Trophoblast cell (in vitro differentiated cells and primary cell): ENCODE measurements around the gene TMEM87B.

ENCODE experiments used
- DNase-seq, 2 donors: peaks; one replicate each; pipeline ENCODE4 v3.0.0-alpha.2; 2016
- H2AFZ ChIP-seq: 2 replicates; pipeline ENCODE4 v1.6.1; 2013; ENCODE audit warnings: low read length, moderate library complexity, mild to moderate bottlenecking; ENCODE audit not compliant: insufficient read depth, poor library complexity
- H2AK5ac ChIP-seq: 2 replicates; pipeline ENCODE4 v1.6.1; 2013; ENCODE audit warnings: mild to moderate bottlenecking, low read length
- H2BK120ac ChIP-seq: 2 replicates; pipeline ENCODE4 v1.6.1; 2013; ENCODE audit warnings: low read length, mild to moderate bottlenecking, moderate library complexity; ENCODE audit not compliant: insufficient read depth, poor library complexity
- H2BK12ac ChIP-seq: 2 replicates; pipeline ENCODE4 v1.6.1; 2013; ENCODE audit warnings: mild to moderate bottlenecking, low read length, moderate library complexity
- H2BK5ac ChIP-seq: 2 replicates; pipeline ENCODE4 v1.6.1; 2013; ENCODE audit warnings: low read length, low read depth, moderate library complexity, mild to moderate bottlenecking; ENCODE audit not compliant: poor library complexity
- H3K14ac ChIP-seq: 2 replicates; pipeline ENCODE4 v1.6.1; 2013; ENCODE audit warnings: mild to moderate bottlenecking, low read length
- H3K18ac ChIP-seq: 2 replicates; pipeline ENCODE4 v1.6.1; 2013; ENCODE audit warnings: mild to moderate bottlenecking, low read length
- H3K23ac ChIP-seq: 2 replicates; pipeline ENCODE4 v1.6.1; 2013; ENCODE audit warnings: low read length
- H3K27ac ChIP-seq: 2 replicates; pipeline ENCODE4 v1.5.1; 2013; ENCODE audit warnings: low read depth, mild to moderate bottlenecking, inconsistent platforms, low read length, moderate library complexity
- H3K27me3 ChIP-seq: 2 replicates; pipeline ENCODE4 v1.6.1; 2013; ENCODE audit warnings: inconsistent platforms, mild to moderate bottlenecking, low read length, moderate library complexity; ENCODE audit not compliant: insufficient read depth
- H3K36me3 ChIP-seq, 2 experiments: 1 replicate in 1 of 2; 2 replicates in 1 of 2; pipeline ENCODE4 v1.6.1; 2013; ENCODE audit warnings: low read length in 2 of 2, mild to moderate bottlenecking in 2 of 2, moderate library complexity in 1 of 2; ENCODE audit not compliant: insufficient read depth in 2 of 2, control insufficient read depth in 1 of 2
- H3K4ac ChIP-seq: 2 replicates; pipeline ENCODE4 v1.6.1; 2013; ENCODE audit warnings: low read depth, mild to moderate bottlenecking, low read length, moderate library complexity
- H3K4me1 ChIP-seq, 2 experiments: 1 replicate in 1 of 2; 2 replicates in 1 of 2; pipeline ENCODE4 v1.6.1; 2013; ENCODE audit warnings: low read length in 2 of 2, mild to moderate bottlenecking in 2 of 2, moderate library complexity in 1 of 2; ENCODE audit not compliant: insufficient read depth in 2 of 2, control insufficient read depth in 1 of 2
- H3K4me2 ChIP-seq: 2 replicates; pipeline ENCODE4 v1.6.1; 2013; ENCODE audit warnings: inconsistent platforms, mild to moderate bottlenecking, low read length, moderate library complexity
- H3K4me3 ChIP-seq: 2 replicates; pipeline ENCODE4 v1.5.1; 2013; ENCODE audit warnings: mild to moderate bottlenecking, low read depth, low read length, inconsistent platforms
- H3K79me1 ChIP-seq: one replicate; pipeline ENCODE4 v1.6.1; 2013; ENCODE audit warnings: low read length
- H3K79me2 ChIP-seq: 2 replicates; pipeline ENCODE4 v1.6.1; 2013; ENCODE audit warnings: low read length, mild to moderate bottlenecking; ENCODE audit not compliant: control insufficient read depth, insufficient read depth, poor library complexity
- H3K9ac ChIP-seq: 2 replicates; pipeline ENCODE4 v1.6.1; 2013; ENCODE audit warnings: mild to moderate bottlenecking, low read length
- H3K9me3 ChIP-seq: 2 replicates; pipeline ENCODE4 v1.6.1; 2013; ENCODE audit warnings: low read depth, mild to moderate bottlenecking, control low read depth, inconsistent platforms, low read length; ENCODE audit not compliant: insufficient read depth
- H4K12ac ChIP-seq: 2 replicates; pipeline ENCODE4 v1.6.1; 2013; ENCODE audit warnings: low read depth, mild to moderate bottlenecking, low read length, moderate library complexity
- H4K8ac ChIP-seq: 2 replicates; pipeline ENCODE4 v1.6.1; 2013; ENCODE audit warnings: low read depth, mild to moderate bottlenecking, low read length, moderate library complexity
- H4K91ac ChIP-seq: one replicate; pipeline ENCODE4 v1.6.1; 2013; ENCODE audit warnings: low read depth, mild to moderate bottlenecking, low read length, moderate library complexity
- WGBS: extraction: QIAGEN DNeasy Blood & Tissue Kit; methylation state at CpG from one replicate; pipeline ENCODE4 v1.1.7; 2013; ENCODE audit warnings: missing lambda C conversion rate; ENCODE audit not compliant: insufficient read length, insufficient coverage; ENCODE audit errors: extremely low coverage; 5-methylcytosine and 5-hydroxymethylcytosine counted together

TMEM87B gene

DNA sequence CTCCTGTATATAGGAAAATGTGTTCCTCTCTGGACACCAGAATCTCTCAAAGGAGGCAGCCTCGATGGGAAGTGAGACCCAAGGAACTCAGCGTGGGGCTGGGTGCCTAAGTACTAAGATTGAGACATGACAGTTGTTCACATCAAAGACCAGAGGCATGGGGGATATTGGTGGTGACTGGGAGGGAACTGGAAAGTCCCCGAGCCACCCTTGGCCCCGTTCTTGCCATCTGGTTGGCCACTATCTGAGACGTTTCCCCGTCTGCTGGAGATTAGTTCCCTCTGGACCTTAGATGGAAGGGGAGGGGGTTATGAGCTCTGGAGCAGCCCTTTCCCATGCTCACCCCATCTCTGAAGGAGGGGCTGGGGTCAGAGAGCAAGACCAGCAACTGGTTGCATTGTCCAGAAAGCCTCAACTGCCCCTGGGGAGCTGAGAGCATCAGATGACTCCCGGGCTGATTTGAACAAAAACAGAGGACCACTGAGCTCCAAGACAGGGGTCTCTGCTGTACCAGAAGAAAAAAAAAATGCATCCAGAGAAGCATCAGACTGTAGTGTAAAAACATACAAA lies 94.9 kb downstream of the TMEM87B start:
- H4K91ac ChIP-seq: peak overlapping the region; percentile 88
- no peak overlapping the region for H3K4me3 ChIP-seq
- no peak overlapping the region for H3K4me2 ChIP-seq
- no peaks in the 10 kb centered on the region for H3K27me3 ChIP-seq
- H3K79me1 ChIP-seq: peaks cover 11% of the 10 kb centered on the region
- peak overlapping the region; percentile 26 for H3K14ac ChIP-seq
- H2BK12ac ChIP-seq: peak overlapping the region; percentile 90
- H4K8ac ChIP-seq: peak overlapping the region; percentile 52
- peak overlapping the region; percentile 32 for H2AK5ac ChIP-seq
- no CpG with 5 or more reads among the region's 7 CpGs for WGBS
- peak; percentile 47 to 57 for DNase-seq
- H3K9me3 ChIP-seq: no peaks in the 10 kb centered on the region
- H3K18ac ChIP-seq: peak overlapping the region; percentile 59
- H3K23ac ChIP-seq: no peak overlapping the region
- no peak overlapping the region for H4K12ac ChIP-seq
- peak overlapping the region; percentile 17 for H2AFZ ChIP-seq
- H2BK120ac ChIP-seq: no peak overlapping the region
- no peak overlapping the region for H3K9ac ChIP-seq
- peak overlapping the region; percentile 75 for H3K27ac ChIP-seq
- H3K36me3 ChIP-seq: peaks cover 0 to 3% of the 10 kb centered on the region in 2 experiments
- H2BK5ac ChIP-seq: peak overlapping the region; percentile 62
- H3K4ac ChIP-seq: peak overlapping the region; percentile 20
- no peaks in the 10 kb centered on the region for H3K79me2 ChIP-seq
- peaks cover 17 to 19% of the 10 kb centered on the region in 2 experiments for H3K4me1 ChIP-seq

DNA sequence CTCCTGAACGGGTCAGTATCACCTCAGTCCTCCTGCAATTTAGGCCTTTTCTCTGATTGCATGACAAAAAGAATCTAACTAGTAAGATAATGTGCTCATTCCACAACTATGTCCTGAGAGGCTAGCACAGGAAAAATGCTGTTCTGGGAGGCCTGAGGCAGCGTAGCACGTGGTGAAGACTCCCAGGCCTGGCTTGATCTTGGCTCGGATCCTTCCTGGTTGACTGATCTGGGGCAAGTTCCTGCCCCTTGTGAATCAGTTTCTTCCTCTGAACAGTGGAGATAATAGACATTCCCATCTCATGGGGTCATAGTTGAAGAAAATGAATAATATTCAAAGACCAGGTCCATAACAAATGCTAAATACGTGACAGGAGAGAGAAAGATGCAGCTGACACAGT lies 95.4 kb downstream of the TMEM87B start:
- Histone ChIP-seq H3K9me3 (no peaks in the 10 kb centered on the region), H2AK5ac (no peak overlapping the region), H3K27me3 (no peaks in the 10 kb centered on the region), H3K14ac (no peak overlapping the region), H3K79me2 (no peaks in the 10 kb centered on the region), H3K4me3 (no peak overlapping the region), H3K27ac (peak overlapping the region; percentile 75), H3K4me2 (no peak overlapping the region), H3K4me1 (peaks cover 17 to 20% of the 10 kb centered on the region in 2 experiments), H3K23ac (no peak overlapping the region), H2AFZ (no peak overlapping the region), H3K18ac (no peak overlapping the region), H2BK5ac (peak overlapping the region; percentile 55), H2BK12ac (no peak overlapping the region), H4K91ac (peak overlapping the region; percentile 77), H3K36me3 (peaks cover 0 to 3% of the 10 kb centered on the region in 2 experiments), H2BK120ac (peak overlapping the region; percentile 21), H4K8ac (no peak overlapping the region), H4K12ac (no peak overlapping the region), H3K9ac (no peak overlapping the region), H3K4ac (no peak overlapping the region), H3K79me1 (peaks cover 11% of the 10 kb centered on the region)
- DNase-seq: peak; percentile 96 to 98
- no CpG with 5 or more reads among the region's 5 CpGs for WGBS

DNA sequence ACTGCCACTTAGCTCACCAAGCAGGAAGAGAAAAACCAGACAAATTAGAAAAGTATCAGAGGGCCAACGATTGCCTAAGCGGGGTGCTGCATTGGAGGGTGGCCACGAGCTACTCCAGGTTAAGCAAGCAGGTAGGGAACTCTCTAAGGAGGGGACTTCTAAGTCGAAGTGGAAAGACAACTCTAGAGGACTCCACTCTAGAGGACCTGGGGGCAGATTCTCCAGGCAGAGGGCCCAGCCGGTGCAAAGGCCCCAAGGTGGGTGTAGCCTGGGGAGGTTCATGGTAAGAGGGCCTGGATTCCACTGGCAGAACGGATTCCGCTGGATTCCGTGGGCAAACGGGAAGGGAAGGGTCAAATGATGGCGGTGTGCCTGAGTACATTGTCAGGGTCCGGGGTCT lies 95.8 kb downstream of the TMEM87B start:
- Histone ChIP-seq H2BK5ac (peak overlapping the region; percentile 55), H3K27ac (peak overlapping the region; percentile 75), H3K9ac (no peak overlapping the region), H3K4me1 (peaks cover 17 to 21% of the 10 kb centered on the region in 2 experiments), H2BK12ac (peak overlapping the region; percentile 13), H3K18ac (peak overlapping the region; percentile 60), H3K36me3 (peaks cover 0 to 3% of the 10 kb centered on the region in 2 experiments), H3K4ac (no peak overlapping the region), H4K91ac (peak overlapping the region; percentile 77), H3K79me1 (peaks cover 11% of the 10 kb centered on the region), H2AFZ (no peak overlapping the region), H3K4me2 (no peak overlapping the region), H4K8ac (no peak overlapping the region), H3K27me3 (no peaks in the 10 kb centered on the region), H3K23ac (no peak overlapping the region), H3K79me2 (no peaks in the 10 kb centered on the region), H3K9me3 (no peaks in the 10 kb centered on the region), H2AK5ac (no peak overlapping the region), H2BK120ac (peak overlapping the region; percentile 21), H4K12ac (no peak overlapping the region), H3K14ac (peak overlapping the region; percentile 8), H3K4me3 (no peak overlapping the region)
- DNase-seq: no peak
- no CpG with 5 or more reads among the region's 11 CpGs for WGBS

DNA sequence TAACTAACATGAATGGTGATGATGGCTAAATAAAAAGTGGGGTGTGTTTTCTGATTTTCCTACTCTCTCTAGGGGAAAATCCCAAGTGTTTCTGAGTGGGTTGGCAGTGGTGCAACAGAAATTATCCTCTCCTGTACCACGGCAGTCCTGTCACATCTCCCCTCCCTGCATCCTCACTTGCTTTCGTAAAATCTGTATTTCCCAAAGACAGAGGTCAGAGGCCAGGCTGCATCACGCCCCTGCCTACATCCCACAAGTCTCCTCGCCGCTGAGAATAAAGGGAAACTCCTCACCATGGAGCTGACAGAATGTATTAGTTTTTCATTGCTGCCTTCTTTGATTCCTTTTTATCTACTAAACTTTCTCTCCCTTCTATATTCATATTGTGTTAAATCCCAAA lies 96.2 kb downstream of the TMEM87B start:
- no CpG with 5 or more reads among the region's 5 CpGs for WGBS
- no peaks in the 10 kb centered on the region for H3K9me3 ChIP-seq
- H3K14ac ChIP-seq: no peak overlapping the region
- no peak for DNase-seq
- H2AK5ac ChIP-seq: no peak overlapping the region
- H3K27ac ChIP-seq: peak overlapping the region; percentile 75
- H4K8ac ChIP-seq: no peak overlapping the region
- H3K4ac ChIP-seq: no peak overlapping the region
- H3K4me1 ChIP-seq: peaks cover 17 to 21% of the 10 kb centered on the region in 2 experiments
- peak overlapping the region; percentile 33 for H2BK12ac ChIP-seq
- peaks cover 11% of the 10 kb centered on the region for H3K79me1 ChIP-seq
- H4K12ac ChIP-seq: no peak overlapping the region
- no peak overlapping the region for H3K23ac ChIP-seq
- H3K36me3 ChIP-seq: peaks cover 0 to 3% of the 10 kb centered on the region in 2 experiments
- H3K4me3 ChIP-seq: no peak overlapping the region
- peak overlapping the region; percentile 77 for H4K91ac ChIP-seq
- no peaks in the 10 kb centered on the region for H3K27me3 ChIP-seq
- no peak overlapping the region for H2BK120ac ChIP-seq
- H2BK5ac ChIP-seq: peak overlapping the region; percentile 55
- H2AFZ ChIP-seq: no peak overlapping the region
- H3K79me2 ChIP-seq: no peaks in the 10 kb centered on the region
- H3K4me2 ChIP-seq: no peak overlapping the region
- no peak overlapping the region for H3K18ac ChIP-seq
- H3K9ac ChIP-seq: no peak overlapping the region
